RWPE2 (cell line): Measurements from ENCODE around the gene ZMIZ1.

ENCODE experiments used
- ATAC-seq: fragments of 200-7000 bp; cut with Tn5 transposase; 3 replicates; pipeline ENCODE4 v1.9.1; 2021; ENCODE audit warnings: low read depth
- DNase-seq: peaks from one replicate; pipeline ENCODE4 v3.0.0-alpha.2; 2020; ENCODE audit warnings: low spot score
- H3K27ac ChIP-seq: fragments of 450-650 bp; 2 replicates; pipeline ENCODE4 v1.5.1; 2017; ENCODE audit warnings: mild to moderate bottlenecking; ENCODE audit not compliant: poor library complexity, severe bottlenecking
- H3K27me3 ChIP-seq: fragments of 250-450 bp; sonication (Bioruptor Pico); 2 replicates; pipeline ENCODE4 v1.5.1; 2021; ENCODE audit warnings: mild to moderate bottlenecking, moderate library complexity; ENCODE audit not compliant: insufficient read depth, poor library complexity, severe bottlenecking
- H3K36me3 ChIP-seq: fragments of 250-450 bp; sonication (Bioruptor Pico); 2 replicates; pipeline ENCODE4 v1.5.1; 2020; ENCODE audit warnings: low read depth, mild to moderate bottlenecking, moderate library complexity
- H3K4me1 ChIP-seq: fragments of 250-450 bp; sonication (Bioruptor Pico); 2 replicates; pipeline ENCODE4 v1.5.1; 2021; ENCODE audit warnings: mild to moderate bottlenecking, moderate library complexity; ENCODE audit not compliant: insufficient read depth, poor library complexity, severe bottlenecking
- H3K4me3 ChIP-seq: fragments of 250-450 bp; sonication (Bioruptor Pico); 2 replicates; pipeline ENCODE4 v1.5.1; 2021; ENCODE audit warnings: mild to moderate bottlenecking, moderate library complexity; ENCODE audit not compliant: severe bottlenecking
- H3K9me3 ChIP-seq: fragments of 250-450 bp; sonication (Bioruptor Pico); 2 replicates; pipeline ENCODE4 v1.5.1; 2021; ENCODE audit warnings: mild to moderate bottlenecking, moderate library complexity; ENCODE audit not compliant: severe bottlenecking
- TF ChIP-seq, protein P1 (sequence below): fragments of 450-650 bp; IDR thresholded peaks from one replicate; pipeline ENCODE4 v1.5.1; 2017; ENCODE audit warnings: mild to moderate bottlenecking, moderate library complexity; ENCODE audit not compliant: poor library complexity, severe bottlenecking

The ZMIZ1 gene

GRCh38 chr10:79071396-79071923 is 2.7 kb downstream of the ZMIZ1 start:
- peak overlapping the region; percentile 89 for H3K4me3 ChIP-seq
- ATAC-seq (no peak), DNase-seq (no peak)
- peak overlapping the region; percentile 84 for H3K27ac ChIP-seq
- no peaks in the 10 kb centered on the region for H3K9me3 ChIP-seq
- no peaks in the 10 kb centered on the region for H3K27me3 ChIP-seq
- H3K36me3 ChIP-seq = no peaks in the 10 kb centered on the region
- peaks cover 23% of the 10 kb centered on the region for H3K4me1 ChIP-seq
- TF ChIP-seq, protein P1, sequence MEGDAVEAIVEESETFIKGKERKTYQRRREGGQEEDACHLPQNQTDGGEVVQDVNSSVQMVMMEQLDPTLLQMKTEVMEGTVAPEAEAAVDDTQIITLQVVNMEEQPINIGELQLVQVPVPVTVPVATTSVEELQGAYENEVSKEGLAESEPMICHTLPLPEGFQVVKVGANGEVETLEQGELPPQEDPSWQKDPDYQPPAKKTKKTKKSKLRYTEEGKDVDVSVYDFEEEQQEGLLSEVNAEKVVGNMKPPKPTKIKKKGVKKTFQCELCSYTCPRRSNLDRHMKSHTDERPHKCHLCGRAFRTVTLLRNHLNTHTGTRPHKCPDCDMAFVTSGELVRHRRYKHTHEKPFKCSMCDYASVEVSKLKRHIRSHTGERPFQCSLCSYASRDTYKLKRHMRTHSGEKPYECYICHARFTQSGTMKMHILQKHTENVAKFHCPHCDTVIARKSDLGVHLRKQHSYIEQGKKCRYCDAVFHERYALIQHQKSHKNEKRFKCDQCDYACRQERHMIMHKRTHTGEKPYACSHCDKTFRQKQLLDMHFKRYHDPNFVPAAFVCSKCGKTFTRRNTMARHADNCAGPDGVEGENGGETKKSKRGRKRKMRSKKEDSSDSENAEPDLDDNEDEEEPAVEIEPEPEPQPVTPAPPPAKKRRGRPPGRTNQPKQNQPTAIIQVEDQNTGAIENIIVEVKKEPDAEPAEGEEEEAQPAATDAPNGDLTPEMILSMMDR = no peak

DNA sequence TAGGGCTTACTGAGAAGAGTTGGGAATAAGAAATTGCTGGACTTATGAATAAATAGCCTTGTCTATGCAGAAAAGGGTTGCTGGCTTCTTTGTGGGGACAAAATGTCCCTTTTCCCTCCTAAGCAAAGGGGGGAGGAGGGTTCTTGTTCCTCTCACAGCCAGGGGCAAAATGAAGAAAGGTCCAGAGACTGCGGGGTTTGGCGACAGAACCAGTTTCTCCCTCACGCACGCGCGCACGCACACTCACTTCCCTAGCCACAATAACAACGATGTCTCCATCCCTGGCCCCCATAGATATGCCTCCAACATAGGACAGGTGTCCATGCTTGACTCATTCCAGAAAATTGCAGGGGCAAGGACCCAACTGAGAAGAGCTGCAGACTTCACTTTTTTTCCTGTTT is 3.3 kb downstream of the ZMIZ1 start:
- peak overlapping the region; percentile 84 for H3K27ac ChIP-seq
- ATAC-seq (no peak), DNase-seq (no peak)

DNA sequence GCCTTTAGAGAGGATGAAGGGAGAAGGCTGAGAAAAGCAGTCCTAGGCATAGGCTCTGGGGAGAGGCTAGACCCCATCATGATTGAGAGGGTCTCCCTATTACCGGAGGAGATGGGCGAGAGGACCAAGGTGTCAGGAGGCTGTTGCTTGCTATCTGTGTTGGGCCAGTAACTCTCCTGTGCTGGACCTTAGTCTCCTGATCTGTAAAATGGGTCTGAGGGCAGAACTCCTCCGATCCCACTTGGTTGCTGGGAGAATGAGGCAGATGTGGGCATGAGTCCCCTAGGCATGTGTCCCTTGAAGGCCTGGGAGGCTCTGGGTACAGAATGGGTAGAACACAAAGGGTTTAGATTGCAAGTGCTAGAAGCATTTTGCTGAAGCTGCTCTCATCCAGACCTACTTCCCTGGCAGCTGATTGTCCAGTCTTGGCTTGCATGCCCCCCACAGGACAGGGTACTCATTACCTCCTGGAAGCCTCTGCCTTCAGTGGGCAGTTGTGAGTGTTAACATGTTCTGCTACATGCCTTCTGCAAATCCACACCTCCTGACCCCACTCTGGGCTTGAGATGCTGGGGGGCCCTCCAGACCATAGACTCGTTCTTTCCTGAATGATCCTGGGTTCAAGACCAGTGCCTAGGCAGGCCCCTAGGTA is 4.4 kb downstream of the ZMIZ1 start:
- H3K9me3 ChIP-seq = no peaks in the 10 kb centered on the region
- TF ChIP-seq, protein P1 = no peak
- H3K4me3 ChIP-seq = no peak overlapping the region
- peaks cover 25% of the 10 kb centered on the region for H3K4me1 ChIP-seq
- H3K36me3 ChIP-seq = no peaks in the 10 kb centered on the region
- H3K27ac ChIP-seq = peak overlapping the region; percentile 84
- H3K27me3 ChIP-seq = no peaks in the 10 kb centered on the region
- ATAC-seq (no peak), DNase-seq (no peak)

More for the DNA sequence above, 3.3 kb downstream of the ZMIZ1 start:
- Histone ChIP-seq H3K36me3 (no peaks in the 10 kb centered on the region), H3K27me3 (no peaks in the 10 kb centered on the region), H3K9me3 (no peaks in the 10 kb centered on the region), H3K4me1 (peaks cover 23% of the 10 kb centered on the region), H3K4me3 (no peak overlapping the region)
- TF ChIP-seq, protein P1 = no peak

DNA sequence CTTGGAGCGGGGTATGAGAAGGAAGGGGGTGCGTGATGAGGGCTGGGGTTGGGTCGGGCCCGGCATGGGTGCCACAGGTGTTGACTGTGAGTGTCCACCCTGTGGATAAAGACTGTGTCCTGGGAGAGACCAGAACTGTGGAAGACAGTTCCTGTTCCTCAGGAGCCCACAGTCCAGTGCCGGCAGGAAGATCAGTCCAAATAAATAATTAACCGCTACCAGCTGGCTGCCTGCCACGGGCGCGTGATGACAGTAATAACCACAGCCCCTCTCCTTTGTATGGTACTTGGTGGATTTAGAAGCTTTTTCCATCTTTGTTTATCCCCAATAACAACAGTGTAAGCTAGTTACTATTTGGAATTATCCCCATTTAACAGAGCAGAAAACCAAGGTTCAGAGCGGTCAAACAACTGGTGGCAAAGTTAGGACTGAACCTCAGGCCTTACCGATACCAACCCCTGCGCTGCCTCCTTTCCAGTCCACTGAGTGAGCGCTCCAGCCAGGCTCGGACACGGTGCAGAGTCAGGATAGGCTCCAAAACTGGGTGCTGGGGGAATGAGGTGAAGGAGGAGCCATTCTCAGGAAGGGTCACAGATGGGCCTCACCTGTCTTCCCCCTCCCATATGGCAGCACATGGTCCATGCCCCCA is 5.1 kb downstream of the ZMIZ1 start:
- TF ChIP-seq, protein P1 = no peak
- DNase-seq (no peak), ATAC-seq (no peak)
- Histone ChIP-seq H3K4me1 (peaks cover 30% of the 10 kb centered on the region), H3K36me3 (no peaks in the 10 kb centered on the region), H3K9me3 (no peaks in the 10 kb centered on the region), H3K27ac (no peak overlapping the region), H3K4me3 (no peak overlapping the region), H3K27me3 (no peaks in the 10 kb centered on the region)

DNA sequence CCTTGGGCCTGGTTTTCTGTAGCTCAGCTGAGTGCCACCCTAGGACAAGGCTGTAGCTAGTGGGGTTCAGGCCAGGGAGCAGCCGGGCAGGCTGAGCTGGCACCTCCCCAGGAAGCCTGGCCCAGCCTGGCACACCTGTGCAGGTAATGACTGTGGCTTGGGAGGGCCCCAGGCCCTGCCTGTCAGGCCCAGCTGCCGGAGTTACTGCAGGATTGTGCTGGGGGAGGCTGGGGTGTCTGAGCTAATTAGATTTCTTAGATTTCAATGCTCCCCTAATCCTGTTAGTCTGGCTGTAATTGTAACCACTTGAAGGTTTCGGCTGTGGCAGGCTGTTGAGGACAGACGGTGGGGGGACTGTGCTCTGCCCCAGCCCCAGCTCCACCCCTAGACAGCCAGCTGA is 6.0 kb downstream of the ZMIZ1 start:
- TF ChIP-seq, protein P1 = no peak
- Histone ChIP-seq H3K4me3 (no peak overlapping the region), H3K9me3 (no peaks in the 10 kb centered on the region), H3K36me3 (no peaks in the 10 kb centered on the region), H3K4me1 (peaks cover 39% of the 10 kb centered on the region), H3K27me3 (no peaks in the 10 kb centered on the region), H3K27ac (no peak overlapping the region)
- ATAC-seq (peak; percentile 22; the same call in 1 of the 3 replicates), DNase-seq (no peak)
